GM10266 (cell line): ENCODE data around the gene NRL.
A peak's percentile ranks its signal among the peaks of the same experiment; 100 is the strongest.

Source experiments
- DNase-seq: peaks from one replicate; pipeline ENCODE4 v3.0.0; 2012; ENCODE audit errors: extremely low spot score
- TF ChIP-seq, protein P1 (sequence below): IDR thresholded peaks from 2 replicates; pipeline ENCODE4 v1.5.1; 2012; ENCODE audit warnings: mild to moderate bottlenecking, low read depth; ENCODE audit not compliant: control insufficient read depth, insufficient read depth; ENCODE audit errors: missing control alignments

The NRL gene

DNA sequence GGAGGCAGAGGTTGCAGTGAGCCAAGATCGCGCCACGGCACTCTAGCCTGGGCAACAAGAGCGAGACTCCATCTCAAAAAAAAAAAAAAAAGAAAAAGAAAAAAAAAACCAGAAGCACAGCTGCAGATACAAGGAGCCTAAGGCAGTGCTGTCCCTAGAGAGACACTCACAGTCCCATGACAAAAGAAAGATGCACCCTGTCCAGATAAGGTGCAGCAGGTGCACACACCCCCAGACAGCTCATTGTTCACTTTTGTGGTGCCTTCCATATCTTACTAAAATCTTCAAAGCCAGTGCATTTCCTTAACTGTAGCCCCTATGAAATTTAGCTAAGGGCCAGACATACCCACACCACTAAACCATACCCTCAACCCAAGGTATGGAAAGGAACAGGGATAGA is 7.7 kb upstream of the NRL start:
- TF ChIP-seq, protein P1, sequence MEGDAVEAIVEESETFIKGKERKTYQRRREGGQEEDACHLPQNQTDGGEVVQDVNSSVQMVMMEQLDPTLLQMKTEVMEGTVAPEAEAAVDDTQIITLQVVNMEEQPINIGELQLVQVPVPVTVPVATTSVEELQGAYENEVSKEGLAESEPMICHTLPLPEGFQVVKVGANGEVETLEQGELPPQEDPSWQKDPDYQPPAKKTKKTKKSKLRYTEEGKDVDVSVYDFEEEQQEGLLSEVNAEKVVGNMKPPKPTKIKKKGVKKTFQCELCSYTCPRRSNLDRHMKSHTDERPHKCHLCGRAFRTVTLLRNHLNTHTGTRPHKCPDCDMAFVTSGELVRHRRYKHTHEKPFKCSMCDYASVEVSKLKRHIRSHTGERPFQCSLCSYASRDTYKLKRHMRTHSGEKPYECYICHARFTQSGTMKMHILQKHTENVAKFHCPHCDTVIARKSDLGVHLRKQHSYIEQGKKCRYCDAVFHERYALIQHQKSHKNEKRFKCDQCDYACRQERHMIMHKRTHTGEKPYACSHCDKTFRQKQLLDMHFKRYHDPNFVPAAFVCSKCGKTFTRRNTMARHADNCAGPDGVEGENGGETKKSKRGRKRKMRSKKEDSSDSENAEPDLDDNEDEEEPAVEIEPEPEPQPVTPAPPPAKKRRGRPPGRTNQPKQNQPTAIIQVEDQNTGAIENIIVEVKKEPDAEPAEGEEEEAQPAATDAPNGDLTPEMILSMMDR: no peak

DNA sequence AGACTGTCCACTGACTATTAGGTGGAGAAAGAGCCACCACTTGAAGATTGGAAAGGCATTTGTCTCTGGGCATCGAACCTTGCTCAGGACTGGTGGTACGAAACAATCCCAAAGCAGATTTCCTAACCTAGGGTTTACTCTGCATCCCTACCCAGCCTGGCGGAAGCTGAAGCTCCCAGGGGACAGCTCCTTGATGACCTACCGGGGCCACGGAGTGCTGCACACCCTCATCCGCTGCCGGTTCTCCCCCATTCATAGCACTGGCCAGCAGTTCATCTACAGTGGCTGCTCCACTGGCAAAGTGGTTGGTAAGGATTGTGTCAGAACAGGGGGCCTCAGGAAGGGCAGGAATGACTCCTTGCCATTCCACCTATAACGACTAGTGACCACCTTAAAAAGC is 6.5 kb upstream of the NRL start:
- no peak for DNase-seq
- TF ChIP-seq, protein P1: no peak

More for the DNA sequence above, 7.7 kb upstream of the NRL start:
- DNase-seq: no peak

DNA sequence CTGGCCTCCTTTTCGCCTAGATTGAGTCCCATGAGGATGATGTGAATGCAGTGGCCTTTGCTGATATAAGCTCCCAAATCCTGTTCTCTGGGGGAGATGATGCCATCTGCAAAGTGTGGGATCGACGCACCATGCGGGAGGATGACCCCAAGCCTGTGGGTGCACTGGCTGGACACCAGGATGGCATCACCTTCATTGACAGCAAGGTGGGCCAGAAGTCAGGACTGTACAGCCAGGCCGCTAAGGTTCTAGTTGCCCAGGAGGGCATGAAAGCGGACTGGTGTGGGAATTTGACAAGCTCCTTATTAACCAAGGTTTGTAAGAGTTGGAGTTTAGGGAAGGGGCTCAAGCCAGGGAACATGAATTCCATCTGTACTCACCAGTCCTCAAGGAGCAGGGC is 4.9 kb upstream of the NRL start:
- TF ChIP-seq, protein P1: no peak

DNA sequence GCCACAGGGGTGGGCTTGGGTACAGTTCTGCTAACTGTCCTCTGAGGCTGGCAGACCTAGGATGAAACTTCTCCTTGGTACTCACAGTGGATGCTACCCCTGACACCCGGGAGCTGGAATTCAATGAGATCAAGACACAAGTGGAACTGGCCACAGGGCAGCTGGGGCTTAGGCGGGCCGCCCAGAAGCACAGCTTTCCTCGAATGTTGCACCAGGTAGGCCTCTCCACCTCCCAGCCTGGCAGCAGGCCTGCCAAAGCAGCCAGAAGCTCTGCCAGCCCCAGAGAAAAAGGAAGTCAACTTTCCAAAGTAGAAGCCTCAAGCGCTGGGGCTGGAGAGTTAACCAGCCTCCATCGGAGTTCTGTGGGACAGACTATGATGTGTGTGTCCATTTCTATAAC is 2.4 kb upstream of the NRL start:
- DNase-seq: no peak
- TF ChIP-seq, protein P1: no peak

More for the DNA sequence above, 4.9 kb upstream of the NRL start:
- DNase-seq: no peak

DNA sequence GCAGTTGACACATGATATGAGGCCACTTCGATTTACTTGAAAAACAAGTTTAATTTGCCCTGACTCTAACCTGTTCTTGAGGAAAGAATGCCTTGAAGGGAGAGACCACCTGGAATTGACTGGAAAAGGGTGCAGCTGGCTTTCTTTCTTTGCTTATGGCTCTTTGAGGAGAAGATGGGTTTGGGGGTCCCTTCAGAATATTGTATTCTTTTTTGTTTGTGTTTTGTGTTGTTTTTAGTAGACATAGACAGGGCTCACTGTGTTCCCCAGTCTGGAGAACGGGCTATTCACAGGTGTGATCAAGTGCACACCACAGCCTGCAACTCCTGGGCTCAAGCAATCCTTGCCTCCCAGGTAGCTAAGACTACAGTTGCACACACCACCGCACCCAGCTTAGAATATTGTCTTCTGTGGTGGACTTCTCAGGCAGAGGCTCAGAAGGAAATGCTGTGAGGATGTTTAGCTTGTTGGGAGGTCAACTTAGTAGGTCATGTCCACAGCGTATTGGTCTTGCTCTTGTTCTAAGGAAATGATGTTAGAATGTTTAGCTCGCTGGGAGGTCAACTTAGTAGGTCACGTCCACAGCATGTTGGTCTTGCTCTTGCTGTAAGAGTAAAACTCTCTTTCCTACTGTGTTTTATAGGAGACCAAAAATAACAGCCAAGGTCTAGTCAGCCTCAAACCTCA is 1.5 kb upstream of the NRL start:
- TF ChIP-seq, protein P1: no peak

DNA sequence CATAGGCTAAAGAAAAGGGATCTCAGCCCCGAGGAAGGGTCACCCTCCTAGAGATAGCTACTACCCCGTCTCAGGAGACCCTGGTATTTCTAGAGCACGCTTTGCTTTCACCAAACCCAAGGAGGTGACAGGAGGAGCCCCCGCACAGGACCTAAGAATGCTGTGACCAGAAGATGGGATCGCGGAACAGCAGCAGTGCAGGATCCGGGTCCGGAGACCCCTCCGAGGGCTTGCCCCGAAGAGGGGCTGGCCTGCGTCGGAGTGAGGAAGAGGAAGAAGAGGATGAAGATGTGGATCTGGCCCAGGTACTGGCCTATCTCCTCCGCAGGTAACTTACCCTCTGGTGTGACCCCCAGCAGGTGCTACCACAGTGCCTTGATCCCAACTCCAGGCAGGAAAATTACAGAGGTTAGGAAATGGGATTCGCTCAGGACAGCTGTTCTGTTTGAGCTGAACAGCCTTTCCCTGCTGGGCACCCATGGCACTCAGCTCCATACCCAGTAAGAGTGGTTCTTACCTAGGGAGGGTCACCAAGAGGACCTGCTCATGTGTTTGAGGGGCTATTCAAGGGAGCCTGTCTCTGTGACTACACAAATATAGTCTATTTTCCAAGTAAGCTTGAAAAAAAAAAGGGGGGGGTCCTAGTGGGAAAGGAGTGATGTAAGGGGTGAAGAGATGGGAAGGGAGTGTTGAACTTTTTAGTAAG is 826 bp upstream of the NRL start:
- DNase-seq: no peak
- TF ChIP-seq, protein P1: no peak

More for the DNA sequence above, 1.5 kb upstream of the NRL start:
- DNase-seq: no peak

DNA sequence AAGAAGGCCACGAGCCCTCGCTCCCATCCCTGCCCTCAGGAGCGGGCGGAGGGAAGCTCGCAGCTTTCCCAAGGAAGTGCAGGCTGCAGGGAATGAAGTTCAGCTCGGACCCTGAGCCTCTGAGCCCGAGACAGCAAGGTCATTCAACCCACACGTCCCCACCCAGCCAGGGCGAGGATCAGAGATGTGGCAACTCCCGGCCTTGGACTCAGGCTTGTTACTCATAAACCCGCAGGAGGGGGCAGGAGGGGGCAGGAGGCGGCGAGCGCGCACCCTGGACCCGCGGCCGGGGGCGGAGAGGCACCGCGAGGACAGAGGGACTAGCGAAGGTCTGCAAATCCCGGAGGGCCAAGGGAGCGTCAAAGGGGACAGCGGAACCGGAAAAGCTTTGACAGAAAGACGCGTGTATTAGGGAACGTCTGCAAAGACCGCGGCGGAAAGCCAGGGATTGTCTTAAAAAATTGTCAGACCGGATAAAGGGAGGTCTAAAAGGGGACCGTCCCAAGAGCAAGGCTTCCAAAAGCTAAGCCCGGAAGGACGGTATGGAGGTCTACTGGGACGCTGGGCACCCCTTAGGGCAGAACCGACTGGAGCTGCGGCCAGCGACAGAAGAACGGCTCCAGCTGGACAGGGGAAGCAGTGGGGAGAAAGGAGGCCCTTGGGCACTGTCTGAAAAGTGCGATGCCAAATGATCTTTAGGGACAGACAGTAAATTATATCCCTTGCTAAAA is 783 bp downstream of the NRL start:
- TF ChIP-seq, protein P1: no peak
- peak; percentile 76 for DNase-seq
